Thymus (tissue), 11 donors: ENCODE measurements around the gene CELF4. TPM values are rescaled to one million over a fixed set of nuclear protein-coding genes. Genes with fewer than 3 reads are reported as not detected.

Source experiments
- DNase-seq, 9 donors: peaks; one replicate each; pipeline ENCODE4 v3.0.0-alpha.2; 2013; ENCODE audit warnings: low spot score in 9 of 9, low read depth in 6 of 9, missing footprints in 1 of 9
- H3K27ac ChIP-seq, 2 donors: one replicate each; pipeline ENCODE4 v1.5.1; 2013; ENCODE audit warnings: control low read depth in 1 of 2, low read depth in 1 of 2, low read length in 1 of 2, mild to moderate bottlenecking in 1 of 2, moderate library complexity in 1 of 2
- H3K27me3 ChIP-seq, 2 donors: one replicate each; pipeline ENCODE4 v1.5.1; 2013; ENCODE audit warnings: low read length in 1 of 2; ENCODE audit not compliant: control insufficient read depth in 2 of 2, insufficient read depth in 1 of 2
- H3K36me3 ChIP-seq, 2 donors: one replicate each; pipeline ENCODE4 v1.5.1; 2013; ENCODE audit warnings: low read length in 1 of 2, mild to moderate bottlenecking in 1 of 2, moderate library complexity in 1 of 2; ENCODE audit not compliant: control insufficient read depth in 2 of 2, insufficient read depth in 2 of 2
- H3K4me1 ChIP-seq, 2 donors: one replicate each; pipeline ENCODE4 v1.5.1; 2013; ENCODE audit warnings: low read length in 2 of 2; ENCODE audit not compliant: control insufficient read depth in 2 of 2, insufficient read depth in 2 of 2
- H3K4me3 ChIP-seq, 2 donors: one replicate each; pipeline ENCODE4 v1.5.1; 2013; ENCODE audit warnings: low read length in 2 of 2, control low read depth in 1 of 2, mild to moderate bottlenecking in 1 of 2
- H3K9me3 ChIP-seq, 2 donors: one replicate each; pipeline ENCODE4 v1.5.1; 2013; ENCODE audit warnings: low read length in 1 of 2, mild to moderate bottlenecking in 1 of 2; ENCODE audit not compliant: control insufficient read depth in 2 of 2, insufficient read depth in 1 of 2
- WGBS: extraction: QIAGEN DNeasy Blood & Tissue Kit; methylation state at CpG from one replicate; pipeline ENCODE4 v1.1.7; 2013; 5-methylcytosine and 5-hydroxymethylcytosine counted together
- polyA plus RNA-seq: library from polyadenylated mRNA; stranded (reverse); fragments of 200-250 nt; gene quantifications from one replicate; pipeline ENCODE4 v1.2.3, GENCODE V29; 2013
- total RNA-seq: library from RNA; stranded (reverse); fragments of 120-200 nt; gene quantifications from one replicate; pipeline ENCODE4 v1.2.4, GENCODE V29; 2013
- donor health status: healthy.

The CELF4 gene
- total and polyA plus RNA-seq, 2 donors: 0.05 to 0.39 TPM

DNA sequence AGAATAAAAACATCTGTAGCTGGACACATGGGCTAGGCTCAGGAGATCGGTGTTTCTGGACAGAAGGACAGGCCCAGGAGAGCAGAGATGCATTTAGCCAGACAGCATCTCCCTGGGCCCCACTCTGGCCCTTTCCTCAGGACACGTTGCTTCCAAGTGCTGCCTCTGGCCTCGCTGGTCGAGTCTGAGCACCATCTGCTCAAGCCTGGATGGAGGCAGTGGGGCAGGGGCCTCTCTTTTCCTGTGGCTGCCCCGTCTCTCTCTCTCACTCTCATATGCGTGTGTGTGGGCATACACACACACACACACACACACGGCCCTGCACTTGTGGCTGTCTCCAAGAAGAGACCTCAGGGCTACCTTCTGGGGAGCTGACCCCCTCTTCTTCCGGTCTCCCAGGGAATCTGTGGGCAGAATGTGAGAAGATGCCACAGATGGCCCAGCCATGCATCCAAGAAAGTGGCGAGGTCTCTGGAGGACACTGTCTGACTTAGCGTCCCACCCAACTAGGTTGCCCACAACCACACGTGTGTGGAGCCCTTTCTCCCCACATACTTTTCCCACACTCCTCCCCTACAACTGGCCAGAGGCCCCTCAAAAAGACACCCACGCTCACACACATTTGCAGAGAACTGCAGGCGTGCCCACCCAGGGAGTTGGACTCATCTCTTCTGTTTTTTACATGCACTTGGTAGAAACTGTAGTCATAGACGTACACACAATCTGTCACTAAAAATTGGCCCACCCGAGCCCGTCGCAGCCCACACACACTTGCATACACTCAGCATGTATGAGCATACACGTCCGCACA lies 19.9 kb downstream of the CELF4 start:
- DNase-seq: no peak

DNA sequence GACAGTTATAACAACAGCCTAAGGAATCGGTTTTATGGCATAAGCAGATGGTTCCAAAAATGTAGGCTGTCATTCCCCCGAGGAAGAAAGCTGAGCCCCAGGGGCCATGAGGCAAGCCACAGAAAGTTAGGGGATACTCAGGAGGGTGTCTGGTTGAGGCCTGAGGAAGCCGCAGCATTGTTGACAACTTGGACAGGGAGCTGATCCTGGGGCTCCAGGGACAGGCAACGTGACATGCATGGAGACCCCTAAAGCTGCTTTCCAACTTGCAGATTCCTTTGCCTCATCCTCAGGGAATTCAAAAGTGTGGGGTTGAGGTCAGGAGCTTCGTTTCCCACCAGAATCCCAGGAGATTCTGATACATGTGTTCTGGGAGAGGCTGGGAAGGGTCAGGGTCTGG lies 20.9 kb downstream of the CELF4 start:
- H3K4me1 ChIP-seq: no peaks in the 10 kb centered on the region
- WGBS: 82% methylated on average over 5 of the region's 5 CpGs
- DNase-seq: no peak
- peaks cover 0 to 1% of the 10 kb centered on the region in 2 donors for H3K9me3 ChIP-seq
- no peak overlapping the region for H3K27ac ChIP-seq
- H3K36me3 ChIP-seq: no peaks in the 10 kb centered on the region
- peaks cover 0 to 13% of the 10 kb centered on the region in 2 donors for H3K27me3 ChIP-seq
- H3K4me3 ChIP-seq: no peak overlapping the region

More for the DNA sequence above, 19.9 kb downstream of the CELF4 start:
- WGBS: 89% methylated on average over 19 of the region's 19 CpGs
- Histone ChIP-seq H3K4me1 (no peaks in the 10 kb centered on the region), H3K36me3 (no peaks in the 10 kb centered on the region), H3K27ac (no peak overlapping the region), H3K9me3 (peaks cover 0 to 1% of the 10 kb centered on the region in 2 donors), H3K4me3 (no peak overlapping the region), H3K27me3 (peaks cover 0 to 6% of the 10 kb centered on the region in 2 donors)

GRCh38 chr18:37544217-37544616 lies 21.4 kb downstream of the CELF4 start:
- Histone ChIP-seq H3K27ac (no peak overlapping the region), H3K27me3 (peaks cover 0 to 16% of the 10 kb centered on the region in 2 donors), H3K36me3 (no peaks in the 10 kb centered on the region), H3K9me3 (peaks cover 0 to 1% of the 10 kb centered on the region in 2 donors), H3K4me1 (no peaks in the 10 kb centered on the region), H3K4me3 (no peak overlapping the region)
- DNase-seq: no peak
- WGBS: 93% methylated on average over 10 of the region's 10 CpGs

GRCh38 chr18:37543321-37543720 lies 22.3 kb downstream of the CELF4 start:
- no peaks in the 10 kb centered on the region for H3K36me3 ChIP-seq
- peaks cover 0 to 1% of the 10 kb centered on the region in 2 donors for H3K9me3 ChIP-seq
- WGBS: 95% methylated on average over 4 of the region's 4 CpGs
- H3K27ac ChIP-seq: no peak overlapping the region
- H3K4me1 ChIP-seq: no peaks in the 10 kb centered on the region
- H3K4me3 ChIP-seq: no peak overlapping the region
- peaks cover 0 to 25% of the 10 kb centered on the region in 2 donors for H3K27me3 ChIP-seq
- no peak for DNase-seq

DNA sequence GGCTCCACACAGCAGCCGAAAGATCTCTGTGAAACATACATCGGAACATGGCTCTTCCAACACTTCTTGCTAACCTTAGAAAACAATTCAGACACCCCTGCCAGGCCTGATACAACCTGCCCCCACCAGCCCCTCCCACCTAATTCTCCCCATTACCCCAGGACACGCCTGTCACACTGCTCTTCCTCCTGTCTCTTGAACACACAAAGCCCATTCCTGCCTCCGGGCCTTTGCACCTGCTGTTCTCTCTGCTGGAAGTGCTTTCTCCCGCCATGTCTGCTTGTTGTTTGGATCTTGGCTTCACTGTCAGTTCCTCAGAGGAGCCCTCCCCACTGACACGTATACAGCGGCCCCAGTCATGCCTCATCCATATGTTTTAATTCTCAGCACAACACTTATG lies 24.1 kb downstream of the CELF4 start:
- Histone ChIP-seq H3K27ac (no peak overlapping the region), H3K36me3 (no peaks in the 10 kb centered on the region), H3K9me3 (peaks cover 0 to 1% of the 10 kb centered on the region in 2 donors), H3K4me1 (no peaks in the 10 kb centered on the region), H3K4me3 (no peak overlapping the region), H3K27me3 (peaks cover 0 to 43% of the 10 kb centered on the region in 2 donors)
- WGBS: 93% methylated on average over 7 of the region's 7 CpGs
- DNase-seq: no peak

DNA sequence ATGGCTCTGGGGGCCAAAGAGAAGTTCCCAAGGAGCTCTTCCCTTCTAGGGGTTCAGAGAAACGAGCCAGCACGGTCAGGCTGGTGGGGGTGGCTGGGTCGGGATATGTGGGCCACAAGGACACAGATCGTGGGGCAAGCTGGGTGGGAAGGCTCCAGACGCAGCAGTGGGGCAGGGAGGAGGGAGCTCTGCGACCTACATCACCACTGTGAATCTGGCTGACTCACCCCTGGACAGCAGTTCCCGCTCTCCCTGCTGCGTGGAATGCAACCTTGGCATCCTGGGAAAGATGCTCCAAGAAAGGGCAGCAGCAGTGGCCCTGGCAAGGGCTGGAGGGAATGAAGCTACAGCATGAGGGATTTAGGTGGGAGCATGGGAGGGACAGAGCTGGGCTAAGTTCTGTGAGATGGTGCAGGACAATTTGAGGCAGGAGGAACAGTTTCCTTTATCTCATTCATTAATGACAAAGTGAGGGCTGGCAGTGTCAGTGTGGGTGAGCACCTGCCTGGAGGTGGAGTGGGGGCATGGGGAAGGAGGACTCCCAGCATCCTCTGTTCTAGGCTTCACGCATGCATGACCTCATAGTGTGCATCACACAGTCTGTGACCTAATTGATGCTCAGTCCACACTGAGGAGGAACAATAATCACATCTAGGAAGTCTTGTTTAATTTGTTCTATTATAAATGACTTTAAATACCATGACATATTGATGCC lies 25.0 kb downstream of the CELF4 start:
- WGBS: 79% methylated on average over 9 of the region's 9 CpGs
- Histone ChIP-seq H3K27ac (no peak overlapping the region), H3K9me3 (peaks cover 0 to 1% of the 10 kb centered on the region in 2 donors), H3K36me3 (no peaks in the 10 kb centered on the region), H3K4me3 (no peak overlapping the region), H3K4me1 (no peaks in the 10 kb centered on the region), H3K27me3 (peaks cover 0 to 45% of the 10 kb centered on the region in 2 donors)
- DNase-seq: no peak

DNA sequence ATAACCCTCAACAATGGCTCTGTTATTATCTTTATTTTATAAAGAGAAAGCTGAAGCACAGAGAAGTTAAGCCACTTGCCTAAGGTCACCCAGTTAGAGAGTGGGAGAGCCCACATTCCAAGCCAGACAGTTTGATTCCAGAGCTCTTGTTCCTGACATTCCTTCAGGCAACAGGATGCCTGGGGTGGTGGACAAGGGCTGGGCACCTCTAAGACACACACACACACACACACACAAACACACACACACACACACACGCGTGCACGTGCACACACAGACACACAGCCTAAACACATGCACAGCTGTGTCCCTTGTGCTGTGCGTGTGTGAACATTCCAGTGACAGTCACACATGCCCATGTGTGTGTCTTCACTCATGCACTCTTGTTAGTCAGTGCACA lies 26.4 kb downstream of the CELF4 start:
- WGBS: 91% methylated on average over 4 of the region's 4 CpGs
- Histone ChIP-seq H3K36me3 (no peaks in the 10 kb centered on the region), H3K4me1 (no peaks in the 10 kb centered on the region), H3K4me3 (no peak overlapping the region), H3K27me3 (peaks cover 0 to 48% of the 10 kb centered on the region in 2 donors), H3K9me3 (no peaks in the 10 kb centered on the region), H3K27ac (no peak overlapping the region)
- no peak for DNase-seq

DNA sequence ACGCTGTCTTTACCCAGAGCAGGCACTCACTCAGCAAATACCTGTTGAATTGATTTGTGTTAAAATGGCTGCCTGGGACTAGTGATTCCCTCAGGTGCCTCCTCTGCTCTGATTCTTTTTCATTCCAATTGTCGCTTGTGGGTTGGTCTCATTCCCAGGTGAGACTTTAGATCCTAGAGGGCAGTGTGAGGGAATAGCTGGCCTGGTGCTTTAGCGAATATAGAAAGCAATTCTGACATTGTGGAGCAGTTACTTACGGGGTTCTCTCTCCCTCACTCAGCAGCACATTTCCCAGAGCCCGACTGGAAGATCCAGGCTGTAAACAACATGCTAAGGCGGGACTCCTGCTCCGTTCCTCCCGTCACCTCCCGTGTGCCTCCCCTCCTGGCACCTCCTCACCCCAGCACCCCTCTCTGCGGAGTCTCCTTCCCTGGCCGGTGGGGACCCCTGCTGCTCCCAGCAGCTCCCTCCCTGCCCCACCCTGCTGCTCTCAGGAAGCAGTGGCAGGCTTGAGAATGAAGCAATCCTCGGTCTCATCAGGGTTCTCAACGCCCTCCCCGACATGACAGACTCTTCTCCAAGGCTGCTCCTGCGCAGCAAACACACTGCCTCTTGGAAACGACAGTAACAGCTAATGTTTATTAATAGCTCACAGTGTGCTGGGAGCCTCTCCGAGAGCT lies 26.9 kb downstream of the CELF4 start:
- no peak overlapping the region for H3K27ac ChIP-seq
- no peaks in the 10 kb centered on the region for H3K36me3 ChIP-seq
- H3K4me1 ChIP-seq: no peaks in the 10 kb centered on the region
- WGBS: 40% methylated on average over 17 of the region's 17 CpGs
- H3K27me3 ChIP-seq: peaks cover 0 to 51% of the 10 kb centered on the region in 2 donors
- H3K9me3 ChIP-seq: no peaks in the 10 kb centered on the region
- no peak for DNase-seq
- no peak overlapping the region for H3K4me3 ChIP-seq
